ENCODE data around the gene SLC44A2.
"Not testable (repeated sequence)": the region's sequence is repeated elsewhere in the genome, so short reads cannot be mapped to it uniquely, and the experiment has no call there.

SLC44A2 gene

GRCh38 chr19:10653732-10654609 is 28.6 kb downstream of the SLC44A2 start, which contains the start of gene ILF3:
Gene ILF3 (plus strand): TSS chr19:10654346. CDS start chr19:10670606, 16,260 bp downstream.
- peak; percentile 100 for DNase-seq

GRCh38 chr19:10654610-10655456 is 29.5 kb downstream of the SLC44A2 start:
- peak; percentile 45 for DNase-seq

- DNase-seq, result peak; percentile 27
These were observed 30.3 kb downstream of the SLC44A2 start for GRCh38 chr19:10655457-10656312.

- no peak for DNase-seq
These were observed 35.0 kb downstream of the SLC44A2 start for GRCh38 chr19:10660346-10660745.

- DNase-seq, result peak; percentile 46
These were observed 36.6 kb downstream of the SLC44A2 start for GRCh38 chr19:10661946-10662345.

- DNase-seq, result no peak
These were observed 37.3 kb downstream of the SLC44A2 start for GRCh38 chr19:10662384-10663251.

GRCh38 chr19:10663252-10663563 is 37.9 kb downstream of the SLC44A2 start:
- DNase-seq, result not testable (repeated sequence)

GRCh38 chr19:10667867-10668266 is 42.5 kb downstream of the SLC44A2 start:
- DNase-seq, result peak; percentile 77

GRCh38 chr19:10669246-10669645 is 43.9 kb downstream of the SLC44A2 start:
- no peak for DNase-seq

- peak; percentile 36 for DNase-seq
These were observed 44.8 kb downstream of the SLC44A2 start for GRCh38 chr19:10670182-10670581.

- DNase-seq, result no peak
These were observed 45.8 kb downstream of the SLC44A2 start for GRCh38 chr19:10670876-10671804.

- DNase-seq, result not testable (repeated sequence)
These were observed 46.6 kb downstream of the SLC44A2 start for GRCh38 chr19:10671922-10672321.

GRCh38 chr19:10675214-10675613 is 49.9 kb downstream of the SLC44A2 start:
- not testable (repeated sequence) for DNase-seq

- no peak for DNase-seq
These were observed 52.4 kb downstream of the SLC44A2 start for GRCh38 chr19:10677751-10678150.

GRCh38 chr19:10678813-10679212 is 53.5 kb downstream of the SLC44A2 start:
- no peak for DNase-seq

GRCh38 chr19:10679743-10680142 is 54.4 kb downstream of the SLC44A2 start:
- DNase-seq, result no peak

- no peak for DNase-seq
These were observed 55.3 kb downstream of the SLC44A2 start for GRCh38 chr19:10680545-10681135.

- no peak for DNase-seq
These were observed 56.3 kb downstream of the SLC44A2 start for GRCh38 chr19:10681658-10682057.

GRCh38 chr19:10682397-10683063 is 57.2 kb downstream of the SLC44A2 start:
- DNase-seq, result no peak

- no peak for DNase-seq
These were observed 57.7 kb downstream of the SLC44A2 start for GRCh38 chr19:10683064-10683426.

Data from MV-4-11 (cell line).